Astrocyte (in vitro differentiated cells and primary cell): ENCODE data around the gene TIGIT.

Experiments
- CTCF ChIP-seq: IDR thresholded peaks from 2 replicates; pipeline ENCODE4 v1.5.1; 2011; ENCODE audit warnings: low read depth, mild to moderate bottlenecking, inconsistent platforms, low read length, moderate library complexity; ENCODE audit not compliant: insufficient read depth
- EZH2 ChIP-seq: IDR thresholded peaks from 2 replicates; pipeline ENCODE4 v1.6.1; 2012; ENCODE audit warnings: mild to moderate bottlenecking, low read length, inconsistent platforms; ENCODE audit not compliant: insufficient read depth

GRCh38 chr3:114350271-114350670, 56.4 kb downstream of the TIGIT start:
- no peak for TF ChIP-seq CTCF
- no peak for TF ChIP-seq EZH2
